Spleen (tissue), 11 donors: ENCODE data around the gene RAB14. TPM values are rescaled to one million over a fixed set of nuclear protein-coding genes. Genes with fewer than 3 reads are reported as not detected.

Experiments
- DNase-seq: peaks from one replicate; pipeline ENCODE4 v3.0.0-alpha.2; 2020
- H3K27ac ChIP-seq, 8 donors: fragments of 200-600 bp; sonication (generic) in 7 of 8; 1 replicate in 4 of 8; 2 replicates in 4 of 8; pipeline versions ENCODE4 v1.5.0 to v1.8.0; 2016 to 2021; ENCODE audit warnings: inconsistent platforms in 4 of 8, mild to moderate bottlenecking in 4 of 8, moderate library complexity in 1 of 8
- H3K27me3 ChIP-seq, 7 donors: fragments of 200-600 bp; sonication (generic) in 6 of 7; replicated peaks in 1 of 7; 1 replicate in 4 of 7; 2 replicates in 3 of 7; pipeline versions ENCODE4 v1.5.0 to v1.8.0; 2016 to 2021; ENCODE audit warnings: inconsistent platforms in 3 of 7, mild to moderate bottlenecking in 1 of 7
- H3K36me3 ChIP-seq, 6 donors: fragments of 200-600 bp; sonication (generic) in 5 of 6; 1 replicate in 4 of 6; 2 replicates in 2 of 6; pipeline versions ENCODE4 v1.5.0 to v1.8.0; 2016 to 2021; ENCODE audit warnings: inconsistent platforms in 2 of 6
- H3K4me1 ChIP-seq, 6 donors: fragments of 200-600 bp; sonication (generic) in 5 of 6; 1 replicate in 3 of 6; 2 replicates in 3 of 6; pipeline versions ENCODE4 v1.5.0 to v1.8.0; 2016 to 2021; ENCODE audit warnings: inconsistent platforms in 3 of 6
- H3K4me3 ChIP-seq, 8 donors: fragments of 200-600 bp; sonication (generic) in 7 of 8; 1 replicate in 4 of 8; 2 replicates in 4 of 8; pipeline versions ENCODE4 v1.5.0 to v1.8.0; 2016 to 2021; ENCODE audit warnings: inconsistent platforms in 4 of 8, mild to moderate bottlenecking in 4 of 8, moderate library complexity in 2 of 8
- H3K9me3 ChIP-seq, 8 donors: fragments of 200-600 bp; sonication (generic) in 7 of 8; 1 replicate in 4 of 8; 2 replicates in 4 of 8; pipeline versions ENCODE4 v1.5.0 to v1.8.0; 2016 to 2021; ENCODE audit warnings: inconsistent platforms in 4 of 8
- CTCF ChIP-seq, 11 experiments: fragments of 200-600 bp in 7 of 11; fragments of 450-650 bp in 4 of 11; sonication (generic) in 4 of 11; IDR thresholded peaks in 8 of 11; conservative IDR thresholded peaks in 3 of 11; 1 replicate in 7 of 11; 2 replicates in 4 of 11; pipeline versions ENCODE4 v1.4.0 to v1.8.0; 2016 to 2021; ENCODE audit warnings: antibody characterized with exemption in 11 of 11, inconsistent platforms in 4 of 11, mild to moderate bottlenecking in 1 of 11
- POLR2A ChIP-seq, 3 donors: fragments of 450-650 bp; IDR thresholded peaks; one replicate each; pipeline ENCODE4 v1.5.1; 2017; ENCODE audit warnings: antibody characterized with exemption in 3 of 3, mild to moderate bottlenecking in 1 of 3
- POLR2AphosphoS5 ChIP-seq, 3 donors: sonication (generic); formaldehyde crosslinking; IDR thresholded peaks; one replicate each; pipeline ENCODE4 v1.5.1; 2017; ENCODE audit warnings: antibody characterized with exemption in 3 of 3
- WGBS, 5 donors: extraction: QIAGEN DNeasy Blood & Tissue Kit in 3 of 5; methylation state at CpG; one replicate each; pipeline versions ENCODE4 v1.1.5 to v1.1.7; 2013 to 2018; 5-methylcytosine and 5-hydroxymethylcytosine counted together
- intact Hi-C: fragments of 100-400 bp; cut with DNase I; formaldehyde crosslinking; loops from one replicate; pipeline ENCODE4 v1.15.0; 2023; ENCODE audit warnings: low total_unique reads
- polyA plus RNA-seq, 3 donors: library from polyadenylated mRNA; stranded (reverse); fragments of 200-250 nt; gene quantifications; one replicate each; pipeline ENCODE4 v1.2.1, GENCODE V29; 2013
- total RNA-seq, 7 donors: library from RNA; depleted of rRNA in 3 of 7; stranded (reverse); fragments of >200 nt in 3 of 7; fragmentation: NEBNext Ultra II Directional in 4 of 7; extraction: Animal tissue kit (Norgen Biotek cat#: 25700) in 4 of 7; gene quantifications; one replicate each; pipeline versions ENCODE4 v1.1.0 to v1.2.1, GENCODE V29; 2016 to 2021
- donor health status: healthy with polysubstance abuse.
- donor health status: DM: no; HTN: no; CAD: no; lungs with moderate emphysema.
- donor health status: DM: no; HTN: no; CAD: no.
- donor health status: Bipolar disorder and iron deficiency.
- donor health status: healthy.
- donor health status: DM: no; HTN: no; CAD: no.
- donor health status: DM: yes; HTN: yes; CAD: no.

Gene RAB14
- total and polyA plus RNA-seq, 10 donors: 20.4 to 75.2 (median 49.6) TPM

- Histone ChIP-seq H3K36me3 (peaks cover 0 to 98% (median 56%) of the 10 kb centered on the region in 6 donors), H3K4me1 (peaks cover 5 to 61% (median 16%) of the 10 kb centered on the region in 6 donors), H3K27ac (no peak overlapping the region), H3K27me3 (no peaks in the 10 kb centered on the region), H3K9me3 (no peaks in the 10 kb centered on the region), H3K4me3 (no peak overlapping the region)
- DNase-seq: no peak
- TF ChIP-seq POLR2A (IDR thresholded peaks at IDR 0.05): no peak
- no peak for TF ChIP-seq POLR2AphosphoS5 (IDR thresholded peaks at IDR 0.05)
- no peak for TF ChIP-seq CTCF (IDR thresholded peaks at IDR 0.05 in 8 of 11, conservative IDR thresholded peaks at IDR 0.05 in 3 of 11)
- intact Hi-C loops: no loop called here
- WGBS, 5 donors: 91 to 96% (median 93%) methylated on average over 6 of the region's 6 CpGs
Measured at GRCh38 chr9:121154782-121155181, 46.9 kb downstream of the RAB14 start.

GRCh38 chr9:121153642-121154041 is 48.0 kb downstream of the RAB14 start:
- Histone ChIP-seq H3K4me1 (peaks cover 0 to 49% (median 8%) of the 10 kb centered on the region in 6 donors), H3K4me3 (no peak overlapping the region), H3K36me3 (peaks cover 2 to 98% (median 61%) of the 10 kb centered on the region in 6 donors), H3K27ac (no peak overlapping the region), H3K27me3 (no peaks in the 10 kb centered on the region), H3K9me3 (no peaks in the 10 kb centered on the region)
- no peak for DNase-seq
- intact Hi-C loops: no loop called here
- TF ChIP-seq CTCF (IDR thresholded peaks at IDR 0.05 in 8 of 11, conservative IDR thresholded peaks at IDR 0.05 in 3 of 11): no peak
- no peak for TF ChIP-seq POLR2A (IDR thresholded peaks at IDR 0.05)
- TF ChIP-seq POLR2AphosphoS5 (IDR thresholded peaks at IDR 0.05): no peak
- 87 to 100% (median 91%) methylated on average over 1 of the region's 1 CpG for WGBS, 5 donors

GRCh38 chr9:121150188-121150587 is 51.5 kb downstream of the RAB14 start:
- peaks cover 8 to 98% (median 74%) of the 10 kb centered on the region in 6 donors for H3K36me3 ChIP-seq

GRCh38 chr9:121144482-121144881 is 57.2 kb downstream of the RAB14 start:
- Histone ChIP-seq H3K27ac (no peak overlapping the region), H3K4me3 (no peak overlapping the region), H3K4me1 (no peaks in the 10 kb centered on the region), H3K9me3 (no peaks in the 10 kb centered on the region), H3K36me3 (peaks cover 8 to 100% (median 94%) of the 10 kb centered on the region in 6 donors), H3K27me3 (no peaks in the 10 kb centered on the region)
- WGBS, 5 donors: 94 to 99% (median 99%) methylated on average over 2 of the region's 2 CpGs
- intact Hi-C loops: no loop called here
- TF ChIP-seq POLR2A (IDR thresholded peaks at IDR 0.05) (no peak), POLR2AphosphoS5 (IDR thresholded peaks at IDR 0.05) (no peak), CTCF (IDR thresholded peaks at IDR 0.05 in 8 of 11, conservative IDR thresholded peaks at IDR 0.05 in 3 of 11) (no peak)
- no peak for DNase-seq

More at GRCh38 chr9:121150188-121150587, 51.5 kb downstream of the RAB14 start:
- H3K4me3 ChIP-seq: no peak overlapping the region
- no peaks in the 10 kb centered on the region for H3K27me3 ChIP-seq
- intact Hi-C loops: no loop called here
- H3K27ac ChIP-seq: no peak overlapping the region
- H3K4me1 ChIP-seq: peaks cover 0 to 16% (median 0%) of the 10 kb centered on the region in 6 donors
- 63 to 86% (median 82%) methylated on average over 2 of the region's 2 CpGs for WGBS, 5 donors
- no peak for DNase-seq
- no peaks in the 10 kb centered on the region for H3K9me3 ChIP-seq
- TF ChIP-seq POLR2AphosphoS5 (IDR thresholded peaks at IDR 0.05) (no peak), POLR2A (IDR thresholded peaks at IDR 0.05) (no peak), CTCF (IDR thresholded peaks at IDR 0.05 in 8 of 11, conservative IDR thresholded peaks at IDR 0.05 in 3 of 11) (no peak)
